Gastroesophageal sphincter (tissue), 4 donors: Measurements from ENCODE around the gene TMEM235. TPM values are rescaled to one million over a fixed set of nuclear protein-coding genes. Genes with fewer than 3 reads are reported as not detected.

Experiments
- ATAC-seq: fragments of 150-250 bp; one replicate; pipeline ENCODE4 v1.9.1; 2016; ENCODE audit warnings: mild to moderate bottlenecking, moderate library complexity
- H3K27ac ChIP-seq, 4 donors: fragments of 200-600 bp; sonication (generic) in 3 of 4; 1 replicate in 3 of 4; 2 replicates in 1 of 4; pipeline ENCODE4 v1.5.1; 2016 to 2019
- H3K27me3 ChIP-seq: fragments of 200-600 bp; sonication (generic); one replicate; pipeline ENCODE4 v1.5.1; 2019
- H3K36me3 ChIP-seq, 2 donors: fragments of 200-600 bp; sonication (generic); one replicate each; pipeline ENCODE4 v1.5.1; 2019; ENCODE audit warnings: control low read depth in 1 of 2
- H3K4me1 ChIP-seq, 3 donors: fragments of 200-600 bp; sonication (generic); 1 replicate in 2 of 3; 2 replicates in 1 of 3; pipeline ENCODE4 v1.5.1; 2016 to 2019; ENCODE audit warnings: control low read depth in 2 of 3
- H3K4me3 ChIP-seq, 2 donors: fragments of 200-600 bp; sonication (generic); one replicate each; pipeline ENCODE4 v1.5.1; 2019; ENCODE audit warnings: mild to moderate bottlenecking in 1 of 2, moderate library complexity in 1 of 2
- H3K9me3 ChIP-seq, 3 donors: fragments of 200-600 bp; sonication (generic); one replicate each; pipeline ENCODE4 v1.5.1; 2017 to 2019; ENCODE audit warnings: control low read depth in 2 of 3
- EP300 ChIP-seq: sonication (generic); formaldehyde crosslinking; IDR thresholded peaks from one replicate; pipeline ENCODE4 v1.6.1; 2017; ENCODE audit warnings: antibody characterized with exemption, mild to moderate bottlenecking
- POLR2A ChIP-seq, 2 donors: fragments of 450-650 bp; IDR thresholded peaks; one replicate each; pipeline ENCODE4 v1.6.1; 2017; ENCODE audit warnings: antibody characterized with exemption in 2 of 2, mild to moderate bottlenecking in 2 of 2, moderate library complexity in 1 of 2
- POLR2AphosphoS5 ChIP-seq: sonication (generic); formaldehyde crosslinking; IDR thresholded peaks from one replicate; pipeline ENCODE4 v1.6.1; 2017; ENCODE audit warnings: antibody characterized with exemption
- WGBS, 2 donors: methylation state at CpG; one replicate each; pipeline ENCODE4 v1.1.5; 2018; ENCODE audit warnings: low coverage in 1 of 2; 5-methylcytosine and 5-hydroxymethylcytosine counted together
- total RNA-seq, 4 donors: library from RNA; depleted of rRNA; stranded (reverse); fragments of >200 nt; gene quantifications; one replicate each; pipeline ENCODE4 v1.1.0, GENCODE V29; 2016
- TF ChIP-seq, protein P1 (sequence below), 4 experiments: fragments of 200-600 bp in 2 of 4; fragments of 450-650 bp in 2 of 4; sonication (generic) in 1 of 4; IDR thresholded peaks; one replicate each; pipeline ENCODE4 v1.5.1; 2017 to 2019; ENCODE audit warnings: antibody characterized with exemption in 4 of 4, mild to moderate bottlenecking in 2 of 4, moderate library complexity in 2 of 4

The TMEM235 gene
- total RNA-seq, 4 donors from 2014 or later: not detected

DNA sequence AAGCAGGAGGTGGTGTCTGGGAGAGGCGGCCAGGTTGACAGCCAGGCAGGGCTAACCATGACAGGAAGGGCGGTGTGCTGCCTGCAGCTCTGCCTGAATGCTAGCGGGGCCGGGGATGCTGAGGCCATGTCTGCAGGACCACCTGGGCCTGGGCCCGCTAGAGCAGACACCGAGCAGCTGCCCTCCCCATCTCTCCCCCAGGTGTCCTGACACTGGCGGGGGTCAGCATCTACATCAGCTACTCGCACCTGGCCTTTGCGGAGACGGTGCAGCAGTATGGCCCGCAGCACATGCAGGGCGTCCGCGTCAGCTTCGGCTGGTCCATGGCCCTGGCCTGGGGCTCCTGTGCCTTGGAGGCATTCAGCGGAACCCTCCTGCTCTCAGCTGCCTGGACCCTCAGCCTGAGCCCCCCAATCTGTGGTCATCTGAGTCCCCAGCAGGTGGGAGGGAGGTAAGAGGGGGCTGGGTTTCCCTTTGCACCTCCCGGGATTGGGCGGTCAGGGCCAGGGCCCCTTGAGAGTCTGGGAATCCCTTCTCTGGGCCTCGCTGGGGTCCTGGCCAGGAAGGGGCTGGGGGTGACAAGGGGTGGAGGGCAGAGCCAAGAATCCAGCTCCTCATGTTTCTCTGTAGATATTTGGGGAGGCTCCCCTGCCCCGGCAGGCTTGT lies 7.5 kb downstream of the TMEM235 start:
- H3K36me3 ChIP-seq: no peaks in the 10 kb centered on the region
- no peaks in the 10 kb centered on the region for H3K4me1 ChIP-seq
- peaks cover 4% of the 10 kb centered on the region for H3K27me3 ChIP-seq
- H3K9me3 ChIP-seq: no peaks in the 10 kb centered on the region
- 80 to 93% methylated on average over 2 to 8 of the region's 20 CpGs for WGBS, 2 donors
- TF ChIP-seq EP300 (no peak), POLR2AphosphoS5 (no peak), POLR2A (IDR thresholded peaks at IDR 0.05) (no peak)
- TF ChIP-seq, protein P1, sequence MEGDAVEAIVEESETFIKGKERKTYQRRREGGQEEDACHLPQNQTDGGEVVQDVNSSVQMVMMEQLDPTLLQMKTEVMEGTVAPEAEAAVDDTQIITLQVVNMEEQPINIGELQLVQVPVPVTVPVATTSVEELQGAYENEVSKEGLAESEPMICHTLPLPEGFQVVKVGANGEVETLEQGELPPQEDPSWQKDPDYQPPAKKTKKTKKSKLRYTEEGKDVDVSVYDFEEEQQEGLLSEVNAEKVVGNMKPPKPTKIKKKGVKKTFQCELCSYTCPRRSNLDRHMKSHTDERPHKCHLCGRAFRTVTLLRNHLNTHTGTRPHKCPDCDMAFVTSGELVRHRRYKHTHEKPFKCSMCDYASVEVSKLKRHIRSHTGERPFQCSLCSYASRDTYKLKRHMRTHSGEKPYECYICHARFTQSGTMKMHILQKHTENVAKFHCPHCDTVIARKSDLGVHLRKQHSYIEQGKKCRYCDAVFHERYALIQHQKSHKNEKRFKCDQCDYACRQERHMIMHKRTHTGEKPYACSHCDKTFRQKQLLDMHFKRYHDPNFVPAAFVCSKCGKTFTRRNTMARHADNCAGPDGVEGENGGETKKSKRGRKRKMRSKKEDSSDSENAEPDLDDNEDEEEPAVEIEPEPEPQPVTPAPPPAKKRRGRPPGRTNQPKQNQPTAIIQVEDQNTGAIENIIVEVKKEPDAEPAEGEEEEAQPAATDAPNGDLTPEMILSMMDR (IDR thresholded peaks at IDR 0.05): no peak
- H3K4me3 ChIP-seq: no peak overlapping the region
- ATAC-seq: no peak
- no peak overlapping the region for H3K27ac ChIP-seq

DNA sequence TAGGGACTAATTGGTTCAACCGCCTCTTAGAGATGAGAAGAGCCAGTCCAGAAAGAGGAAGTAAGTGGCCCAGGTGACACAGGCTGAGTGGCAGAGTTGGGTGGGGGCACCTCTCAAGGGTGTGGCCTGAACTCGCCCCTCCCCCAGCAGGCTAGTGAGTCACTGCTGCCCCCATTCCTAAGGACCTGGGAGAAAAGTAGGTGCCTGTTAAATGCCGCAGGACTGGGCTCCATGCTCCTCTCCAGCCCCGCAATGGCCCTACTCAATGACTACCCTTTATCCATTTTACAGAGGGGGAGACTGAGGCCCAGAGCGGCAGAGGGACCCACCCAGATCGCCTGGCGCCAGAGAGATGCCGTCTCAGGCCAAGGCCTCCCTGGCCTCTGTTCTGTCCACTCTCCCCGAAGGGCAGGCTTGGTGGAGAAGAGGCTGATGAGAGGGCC lies 8.1 kb downstream of the TMEM235 start:
- H3K36me3 ChIP-seq: no peaks in the 10 kb centered on the region
- no peaks in the 10 kb centered on the region for H3K9me3 ChIP-seq
- H3K4me1 ChIP-seq: no peaks in the 10 kb centered on the region
- TF ChIP-seq POLR2AphosphoS5 (no peak), POLR2A (IDR thresholded peaks at IDR 0.05) (no peak)
- ATAC-seq: no peak
- 97% methylated on average over 5 of the region's 9 CpGs; no CpG with 5 or more reads in 1 of the 2 donors for WGBS, 2 donors
- H3K27ac ChIP-seq: no peak overlapping the region
- H3K4me3 ChIP-seq: no peak overlapping the region
- no peaks in the 10 kb centered on the region for H3K27me3 ChIP-seq

DNA sequence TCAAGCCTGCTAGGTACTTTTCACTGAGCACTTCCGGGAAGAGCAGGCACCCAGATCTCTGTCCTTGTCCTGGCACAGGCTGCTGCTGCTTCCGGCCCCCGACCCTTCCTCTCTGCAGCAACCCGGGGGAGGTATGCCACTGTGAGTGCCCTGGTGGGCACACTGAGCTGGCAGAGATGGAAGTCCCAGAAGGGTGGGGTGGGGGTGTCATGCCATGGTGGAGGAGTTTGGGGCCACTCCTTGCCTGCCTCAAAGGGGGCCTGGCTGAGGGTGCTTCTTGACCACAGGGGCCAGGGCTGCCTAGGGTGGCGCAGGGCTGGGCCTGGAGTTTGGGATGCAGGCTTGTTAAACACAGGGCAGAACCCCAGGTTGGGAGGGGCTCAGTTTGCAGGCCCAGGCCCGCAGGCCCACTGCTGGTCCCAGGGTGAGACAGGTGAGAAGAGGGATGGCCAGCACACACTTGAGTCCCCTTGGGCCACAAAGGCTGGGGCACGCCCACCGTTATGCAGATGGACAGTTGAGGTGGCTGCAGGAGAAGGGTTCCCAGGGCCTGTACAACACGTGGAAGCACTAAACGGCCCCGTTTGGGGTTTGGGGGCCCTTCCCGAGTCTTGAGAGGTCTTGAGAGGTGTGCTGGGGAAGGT lies 8.7 kb downstream of the TMEM235 start:
- H3K27ac ChIP-seq: no peak overlapping the region
- WGBS, 2 donors: 79% methylated on average over 4 of the region's 12 CpGs; no CpG with 5 or more reads in 1 of the 2 donors
- no peaks in the 10 kb centered on the region for H3K27me3 ChIP-seq
- TF ChIP-seq POLR2A (IDR thresholded peaks at IDR 0.05) (no peak), POLR2AphosphoS5 (no peak), EP300 (no peak)
- TF ChIP-seq, protein P1 (IDR thresholded peaks at IDR 0.05): no peak
- H3K36me3 ChIP-seq: no peaks in the 10 kb centered on the region
- H3K9me3 ChIP-seq: no peaks in the 10 kb centered on the region
- no peak overlapping the region for H3K4me3 ChIP-seq
- no peak for ATAC-seq
- no peaks in the 10 kb centered on the region for H3K4me1 ChIP-seq

DNA sequence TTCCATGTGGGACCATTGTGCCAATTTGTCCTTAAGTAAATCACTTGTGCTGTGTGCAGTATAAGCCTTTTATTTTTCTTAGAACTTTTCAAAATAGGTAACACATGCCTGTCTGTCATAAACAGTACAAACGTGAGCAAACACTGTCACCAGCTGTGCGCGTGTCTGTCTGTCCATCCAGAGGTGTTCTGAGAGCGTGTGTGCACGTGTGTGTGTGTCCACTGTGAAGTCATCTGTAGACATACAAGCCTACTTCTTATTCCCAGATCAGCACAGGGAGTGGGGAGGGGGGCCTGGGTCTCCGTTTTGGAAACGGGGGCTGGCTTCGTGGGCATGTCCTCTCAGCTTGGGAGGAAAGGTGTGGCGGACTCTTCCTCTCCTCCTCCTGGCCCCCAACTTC lies 9.4 kb downstream of the TMEM235 start:
- WGBS, 2 donors: 74 to 81% methylated on average over 3 to 6 of the region's 9 CpGs
- H3K27ac ChIP-seq: no peak overlapping the region
- no peaks in the 10 kb centered on the region for H3K9me3 ChIP-seq
- H3K4me3 ChIP-seq: no peak overlapping the region
- H3K4me1 ChIP-seq: no peaks in the 10 kb centered on the region
- no peaks in the 10 kb centered on the region for H3K27me3 ChIP-seq
- no peak for ATAC-seq
- H3K36me3 ChIP-seq: no peaks in the 10 kb centered on the region
- TF ChIP-seq, protein P1 (IDR thresholded peaks at IDR 0.05): no peak
- TF ChIP-seq EP300: no peak
- TF ChIP-seq POLR2A (IDR thresholded peaks at IDR 0.05): no peak
- TF ChIP-seq POLR2AphosphoS5: no peak

DNA sequence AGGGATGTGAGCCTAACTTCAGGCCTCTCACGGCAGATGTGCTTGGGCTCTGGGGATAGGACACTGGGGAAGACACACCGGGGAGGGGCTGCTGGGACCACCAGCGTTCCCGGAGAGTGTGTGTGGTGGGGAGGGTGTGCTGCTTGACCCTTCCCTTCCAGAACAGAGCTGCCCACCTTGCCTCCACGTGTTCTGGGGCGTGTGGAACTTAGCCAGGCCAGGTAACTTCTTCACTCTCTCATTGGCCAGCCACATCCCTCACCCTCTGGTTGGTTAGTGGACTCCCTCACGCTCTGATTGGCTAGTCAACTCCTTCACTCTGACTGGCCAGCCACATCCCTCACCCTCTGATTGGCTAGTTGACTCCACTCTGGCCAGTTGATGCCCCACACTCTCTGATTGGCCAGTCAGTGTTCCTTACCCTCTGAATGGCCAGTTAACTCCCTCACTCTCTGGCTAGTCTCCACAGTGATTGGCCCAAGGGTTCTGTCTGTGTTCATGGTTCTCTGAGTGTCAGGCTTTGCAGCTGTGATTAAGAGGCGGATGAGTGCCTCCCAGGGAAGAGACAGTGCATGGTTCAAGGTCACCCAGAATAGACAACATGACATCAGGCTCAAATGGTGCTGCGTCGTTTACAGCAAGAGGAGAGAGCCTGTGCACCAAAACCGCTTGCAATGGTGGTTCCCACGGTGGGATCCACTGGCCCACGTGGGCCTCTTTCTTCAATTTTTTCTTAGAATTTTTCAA lies 10.0 kb downstream of the TMEM235 start:
- TF ChIP-seq POLR2AphosphoS5: no peak
- TF ChIP-seq, protein P1 (IDR thresholded peaks at IDR 0.05): no peak
- no peak for TF ChIP-seq EP300
- no peak for TF ChIP-seq POLR2A (IDR thresholded peaks at IDR 0.05)
- WGBS, 2 donors: 87 to 95% methylated on average over 6 of the region's 13 CpGs
- ATAC-seq: no peak

More for the DNA sequence above, 10.0 kb downstream of the TMEM235 start:
- H3K4me1 ChIP-seq: no peaks in the 10 kb centered on the region
- H3K27ac ChIP-seq: no peak overlapping the region
- H3K27me3 ChIP-seq: no peaks in the 10 kb centered on the region
- no peaks in the 10 kb centered on the region for H3K9me3 ChIP-seq
- no peak overlapping the region for H3K4me3 ChIP-seq
- no peaks in the 10 kb centered on the region for H3K36me3 ChIP-seq
